Left kidney (tissue), 2 donors: ENCODE results near the gene H1-8. TPM values are rescaled to one million over a fixed set of nuclear protein-coding genes. Genes with fewer than 3 reads are reported as not detected.

Experiments
- DNase-seq: peaks from one replicate; pipeline ENCODE4 v3.0.0-alpha.2; 2013
- polyA plus RNA-seq: library from polyadenylated mRNA; unstranded; fragments of 120-200 nt; gene quantifications from one replicate; pipeline ENCODE4 v1.2.1, GENCODE V29; 2013; ENCODE audit not compliant: insufficient read length

H1-8 gene
- polyA plus RNA-seq, 1 donor = not detected

DNA sequence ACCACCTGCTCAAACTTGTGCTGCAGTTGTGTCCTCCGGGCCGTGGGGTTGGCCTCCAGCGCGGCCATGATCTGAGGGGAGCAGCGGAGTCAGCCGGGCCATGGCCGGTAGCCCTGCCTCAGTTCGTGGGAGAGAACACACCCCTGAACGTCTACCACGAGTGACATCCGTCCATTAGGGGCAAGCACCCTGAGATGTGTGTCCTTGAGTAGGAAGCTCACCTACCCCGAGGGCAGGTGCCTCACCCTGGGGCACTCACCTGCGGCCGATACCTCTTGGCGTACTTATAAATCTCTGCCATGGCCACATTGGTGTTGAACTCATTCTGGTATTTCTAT is 13.4 kb downstream of the H1-8 start:
- no peak for DNase-seq

DNA sequence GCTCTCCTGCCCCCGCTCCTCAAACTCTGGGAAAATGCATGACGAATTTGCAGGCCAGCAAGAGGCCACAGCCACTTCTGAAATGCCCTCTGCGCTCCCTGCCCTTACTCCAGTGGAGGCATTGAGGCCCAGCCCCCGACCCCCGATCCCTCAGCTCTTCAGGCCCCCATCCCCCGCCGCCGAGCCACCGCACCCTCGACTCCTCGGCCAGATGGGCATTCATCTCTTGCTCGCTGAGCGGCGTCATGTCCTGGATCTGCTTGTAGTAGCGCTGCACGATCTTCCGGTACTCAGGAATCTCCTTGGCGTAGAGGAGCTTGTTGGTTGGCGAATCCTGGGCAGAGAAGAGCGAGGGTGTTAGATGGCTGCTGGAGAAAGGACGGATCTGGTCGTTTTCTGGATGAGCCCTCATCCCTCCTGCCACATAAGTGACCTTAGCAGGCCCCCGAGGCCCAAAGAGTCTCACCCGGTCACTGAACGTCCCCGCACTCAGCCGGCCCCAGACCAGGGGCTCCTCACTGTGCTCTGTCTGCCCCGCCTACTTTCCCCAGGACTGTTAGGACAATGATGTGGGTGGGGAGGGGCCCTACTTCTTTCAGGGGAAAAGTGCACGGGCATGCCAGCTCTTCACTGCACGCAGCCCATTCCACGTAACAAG is 14.0 kb downstream of the H1-8 start:
- no peak for DNase-seq

DNA sequence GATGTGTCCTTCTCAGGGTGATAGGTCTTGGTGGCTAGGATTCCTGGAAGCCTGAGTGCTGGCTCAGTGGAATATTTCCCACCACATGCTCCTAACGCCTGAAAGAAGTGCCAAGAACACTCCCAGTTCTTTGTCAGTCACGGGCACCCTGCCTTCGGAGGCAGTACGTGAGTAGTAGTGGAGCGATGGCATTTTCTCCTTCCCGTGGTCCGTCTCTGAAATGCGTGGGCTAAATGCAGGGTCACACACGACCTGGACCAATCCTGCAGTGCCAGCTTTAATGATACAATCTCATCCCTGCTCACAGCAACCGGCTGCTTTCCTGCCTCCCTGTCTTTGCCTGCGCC is 14.5 kb downstream of the H1-8 start:
- no peak for DNase-seq

DNA sequence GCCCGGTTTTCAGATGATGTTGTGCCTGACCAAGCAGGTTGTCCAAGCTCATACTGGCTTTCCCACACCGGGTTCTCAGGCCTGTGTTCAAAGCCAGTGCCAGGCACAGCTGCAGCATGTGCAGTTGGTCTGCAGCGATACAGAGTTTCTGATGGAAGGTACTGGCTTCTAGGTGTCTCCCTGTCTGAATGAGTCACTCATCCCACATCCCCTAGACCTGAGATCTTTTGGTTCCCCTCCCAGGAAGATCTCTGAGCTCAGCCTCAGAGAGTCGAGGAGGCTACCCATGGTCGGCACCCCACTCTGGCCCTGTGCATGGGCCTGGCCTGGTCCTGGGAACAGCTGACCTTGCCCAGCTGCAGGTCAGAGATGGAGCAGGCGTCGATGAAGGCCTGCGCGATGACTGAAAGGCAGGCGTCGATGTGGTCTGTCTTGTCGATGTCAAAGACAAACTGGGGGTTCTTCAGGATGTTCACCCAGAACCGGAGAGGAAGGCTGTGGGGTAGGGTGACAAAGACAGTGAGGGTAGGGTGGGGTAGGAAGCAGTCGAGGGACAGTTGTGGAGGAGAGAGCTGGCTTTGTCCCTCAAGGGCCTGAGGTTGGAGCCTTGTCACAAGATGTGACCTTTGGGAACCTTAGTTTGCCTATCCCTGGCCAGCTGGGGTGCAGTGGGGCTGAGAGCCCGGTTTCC is 15.3 kb downstream of the H1-8 start:
- no peak for DNase-seq

DNA sequence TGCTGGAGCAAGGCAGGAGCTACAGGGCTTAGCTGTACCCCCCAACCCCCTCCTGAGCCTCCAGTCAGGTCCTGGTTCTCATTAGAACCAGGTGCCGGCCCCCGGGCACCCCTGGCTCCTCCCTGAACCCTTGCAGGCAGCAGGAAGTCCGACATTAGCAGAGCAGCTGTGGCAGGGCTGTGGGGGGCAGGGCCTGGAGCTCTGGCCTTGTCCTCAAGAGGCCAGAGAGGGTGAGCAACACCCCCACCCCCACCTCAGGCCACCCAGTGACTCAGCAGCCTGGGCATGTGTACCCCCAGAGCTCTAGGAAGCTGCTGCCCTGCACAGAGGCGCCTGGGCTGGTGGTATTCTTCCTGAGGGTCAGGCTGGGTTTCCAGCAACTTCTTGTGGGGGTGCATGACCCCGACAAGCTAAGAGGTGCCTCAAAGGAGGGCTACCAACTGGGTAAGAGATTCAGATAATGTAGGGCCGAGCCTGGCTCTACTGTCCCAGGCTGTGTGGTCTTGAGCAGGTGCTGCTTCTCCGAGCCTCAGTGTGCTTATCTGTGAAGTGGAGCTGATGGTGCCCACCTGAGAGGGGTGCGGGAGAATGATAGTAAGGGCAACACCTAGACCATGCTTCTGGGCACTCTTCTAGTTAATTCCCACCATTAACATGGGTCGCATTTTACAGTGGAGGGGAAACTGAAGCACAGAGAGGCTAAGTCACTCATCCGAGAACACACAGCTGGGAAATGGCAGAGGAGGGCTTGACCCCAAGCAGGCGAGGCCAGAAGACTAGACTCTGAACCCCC is 16.0 kb downstream of the H1-8 start:
- no peak for DNase-seq

DNA sequence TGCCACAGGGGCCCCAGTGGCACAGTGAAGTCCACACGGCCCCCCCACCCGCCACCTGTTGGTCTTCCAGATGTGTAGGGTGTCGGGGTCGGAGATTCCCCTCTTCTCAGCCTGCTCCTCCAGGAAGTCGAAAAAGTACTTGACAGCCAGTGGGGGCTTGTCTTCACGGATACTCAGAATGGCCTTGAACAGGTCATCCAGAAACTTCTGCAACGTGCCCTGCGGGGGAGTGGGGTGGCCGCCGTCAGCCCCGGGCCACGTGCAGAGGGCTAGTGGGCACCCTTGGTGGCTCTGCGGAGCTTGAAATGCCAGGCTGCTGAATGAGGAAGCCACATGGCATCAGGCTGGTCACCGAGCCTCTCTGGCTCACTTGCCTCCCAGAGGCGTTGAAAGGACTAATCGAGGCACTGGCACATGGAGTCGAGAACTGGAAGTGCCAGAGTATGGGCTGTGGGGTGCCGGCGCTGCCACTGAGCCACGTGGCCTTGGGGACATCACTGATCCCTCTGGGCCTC is 16.6 kb downstream of the H1-8 start:
- no peak for DNase-seq

DNA sequence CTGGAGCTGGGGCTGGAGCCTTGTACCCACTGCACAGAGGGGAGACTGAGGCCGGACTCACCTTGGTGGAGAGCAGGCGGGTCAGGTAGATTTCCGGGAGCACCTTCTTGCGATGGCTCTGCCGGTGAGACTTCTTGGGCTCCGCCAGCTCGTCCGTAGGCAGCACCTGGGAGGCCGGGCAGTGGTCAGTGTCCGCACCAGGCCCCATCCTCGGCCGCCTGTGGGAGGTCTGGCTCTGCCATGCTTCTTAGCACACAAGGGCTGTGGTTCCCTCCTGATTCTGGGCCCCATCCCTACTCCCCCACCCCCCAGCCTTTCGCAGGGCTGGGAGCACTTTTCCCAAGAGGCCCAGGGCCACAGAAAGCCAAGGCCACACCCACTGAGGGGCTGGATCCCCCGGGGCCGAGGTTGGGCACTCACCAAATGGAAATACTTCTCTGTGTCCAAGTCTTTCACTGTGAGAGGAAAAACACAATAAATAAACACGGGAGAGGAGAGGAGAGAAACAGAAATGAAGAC is 17.4 kb downstream of the H1-8 start:
- DNase-seq = peak; percentile 35

DNA sequence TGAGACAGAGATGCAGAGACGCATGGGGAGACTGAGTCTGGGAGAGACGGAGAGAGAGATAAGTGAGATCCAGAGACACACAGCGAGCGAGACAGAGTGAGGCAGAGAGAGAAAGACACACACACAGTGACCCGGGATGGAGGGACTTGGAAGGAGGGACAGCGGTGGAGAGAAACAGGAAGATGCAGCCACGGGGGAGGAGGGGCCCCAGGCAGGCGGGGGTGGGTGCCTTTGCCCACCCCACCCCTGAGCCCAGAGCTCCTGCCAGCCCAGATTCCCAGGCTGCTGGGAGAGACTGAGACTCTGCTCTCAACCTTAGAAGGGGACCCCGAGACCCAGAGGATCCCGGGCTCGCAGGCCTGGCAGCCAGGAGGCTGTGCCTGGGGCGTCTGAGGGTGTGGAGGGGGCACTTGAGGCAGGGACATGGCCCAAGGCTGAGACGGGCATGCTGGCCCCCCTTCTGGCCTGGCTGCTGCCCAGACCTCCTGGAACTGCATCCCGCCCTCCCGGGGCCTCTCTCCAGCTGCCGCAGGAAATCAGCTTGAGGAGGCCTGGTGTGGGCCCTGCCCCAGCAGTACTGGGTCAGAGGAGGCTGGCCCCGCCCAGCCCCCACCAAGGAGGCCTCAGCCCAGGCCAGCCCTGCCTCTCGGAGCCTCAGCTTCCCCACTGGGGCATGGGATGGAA is 18.1 kb downstream of the H1-8 start:
- DNase-seq = peak; percentile 67

DNA sequence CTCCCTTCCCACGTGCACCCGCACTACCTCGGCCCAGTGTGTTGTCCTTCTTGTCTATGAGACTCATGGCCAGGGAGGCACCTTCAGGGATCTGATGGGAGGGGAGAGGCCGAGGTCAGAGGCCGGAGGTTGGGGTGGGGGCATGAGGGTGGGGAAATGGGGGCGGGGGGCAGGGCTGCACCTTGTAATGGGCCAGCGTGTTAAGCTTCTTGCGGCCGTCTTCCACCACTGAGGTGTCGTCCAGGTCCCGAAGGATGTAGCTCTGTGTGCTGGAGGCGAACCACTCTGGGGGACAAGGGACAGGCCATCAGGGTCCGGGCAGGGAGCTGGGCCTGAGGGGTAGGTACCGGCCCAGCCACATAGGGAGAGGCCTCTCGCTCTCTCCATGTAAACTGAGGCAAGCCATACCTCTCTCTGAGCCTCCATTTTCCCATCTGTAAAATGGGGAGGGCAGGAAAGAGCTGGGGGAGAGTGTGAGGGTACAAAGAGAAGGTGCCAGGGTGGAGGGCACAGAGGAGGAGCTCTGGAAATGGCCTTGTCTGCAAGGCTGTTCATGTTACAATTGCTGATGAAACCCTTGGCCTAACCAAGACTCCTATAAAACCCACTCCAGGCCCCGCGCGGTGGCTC is 18.8 kb downstream of the H1-8 start:
- DNase-seq = no peak

DNA sequence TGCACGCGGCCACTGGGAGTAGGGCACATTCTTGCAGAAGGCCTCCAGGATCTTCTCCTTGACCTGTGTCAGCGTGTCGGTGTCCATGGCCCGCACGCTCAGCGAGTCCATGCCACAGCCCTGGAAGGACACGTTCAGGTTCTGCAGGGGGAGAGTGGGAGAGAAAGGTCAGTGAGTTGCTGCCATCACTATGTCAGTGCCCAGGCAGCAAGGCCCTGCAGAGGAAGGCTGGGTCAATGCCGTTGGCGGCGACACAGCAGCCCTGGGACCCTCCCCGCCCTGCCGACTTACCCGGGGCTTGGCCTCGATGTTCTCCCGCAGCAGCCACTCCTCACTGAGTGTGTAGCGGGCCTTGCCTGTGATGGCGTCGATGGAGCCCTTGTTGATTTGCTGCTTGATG is 19.8 kb downstream of the H1-8 start:
- DNase-seq = no peak

DNA sequence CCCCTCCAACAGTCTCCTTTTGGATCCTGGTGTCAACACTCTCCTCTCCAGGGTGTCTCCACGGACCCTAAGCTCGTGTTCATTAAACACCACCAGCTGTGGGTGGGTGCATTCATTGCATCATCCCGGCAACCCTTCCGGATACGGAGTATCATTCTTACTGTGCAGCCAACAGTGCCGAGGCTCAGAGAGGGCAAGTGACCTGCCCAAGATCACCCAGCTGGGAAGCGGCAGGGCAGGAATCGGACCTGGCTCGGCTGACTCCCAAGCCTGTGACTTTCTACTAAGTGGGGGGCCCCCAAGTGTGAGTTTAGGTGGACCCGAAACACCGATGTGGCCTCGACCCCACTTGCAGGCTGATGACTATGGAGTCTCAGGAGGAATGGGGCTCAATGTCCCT is 20.4 kb downstream of the H1-8 start:
- no peak for DNase-seq

DNA sequence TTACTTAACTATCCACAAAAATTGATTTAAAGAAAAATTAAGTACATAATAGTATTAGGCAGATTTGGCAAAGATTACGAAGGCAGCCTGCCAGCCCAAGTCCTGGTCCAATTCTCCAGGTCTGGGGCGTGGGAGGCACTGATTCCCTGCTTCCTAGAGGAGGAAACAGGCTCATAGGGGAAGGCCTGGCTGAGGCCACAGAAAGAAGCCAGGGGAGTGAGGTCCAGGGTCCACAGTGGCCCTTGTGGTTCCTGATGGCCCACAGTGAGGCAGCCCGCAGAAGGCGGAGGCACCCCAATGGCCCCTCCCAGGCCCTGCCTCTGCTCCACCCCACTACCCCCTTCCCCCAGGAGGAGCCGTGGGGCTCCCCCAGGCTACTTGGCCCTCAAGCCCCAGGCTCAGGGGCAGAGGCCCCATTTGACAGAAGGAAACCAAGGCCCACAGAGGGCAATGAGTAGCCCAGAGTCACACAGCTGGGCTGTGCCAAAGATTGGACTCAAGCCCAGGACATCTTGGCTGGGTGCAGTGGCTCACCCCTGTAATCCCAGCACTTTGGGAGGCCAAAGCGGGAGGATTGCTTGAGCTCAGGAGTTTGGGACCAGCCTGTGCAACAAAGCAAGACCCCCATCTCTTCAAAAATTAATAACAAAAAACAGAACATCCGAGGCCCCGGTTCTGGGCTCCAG is 21.0 kb downstream of the H1-8 start:
- DNase-seq = no peak

DNA sequence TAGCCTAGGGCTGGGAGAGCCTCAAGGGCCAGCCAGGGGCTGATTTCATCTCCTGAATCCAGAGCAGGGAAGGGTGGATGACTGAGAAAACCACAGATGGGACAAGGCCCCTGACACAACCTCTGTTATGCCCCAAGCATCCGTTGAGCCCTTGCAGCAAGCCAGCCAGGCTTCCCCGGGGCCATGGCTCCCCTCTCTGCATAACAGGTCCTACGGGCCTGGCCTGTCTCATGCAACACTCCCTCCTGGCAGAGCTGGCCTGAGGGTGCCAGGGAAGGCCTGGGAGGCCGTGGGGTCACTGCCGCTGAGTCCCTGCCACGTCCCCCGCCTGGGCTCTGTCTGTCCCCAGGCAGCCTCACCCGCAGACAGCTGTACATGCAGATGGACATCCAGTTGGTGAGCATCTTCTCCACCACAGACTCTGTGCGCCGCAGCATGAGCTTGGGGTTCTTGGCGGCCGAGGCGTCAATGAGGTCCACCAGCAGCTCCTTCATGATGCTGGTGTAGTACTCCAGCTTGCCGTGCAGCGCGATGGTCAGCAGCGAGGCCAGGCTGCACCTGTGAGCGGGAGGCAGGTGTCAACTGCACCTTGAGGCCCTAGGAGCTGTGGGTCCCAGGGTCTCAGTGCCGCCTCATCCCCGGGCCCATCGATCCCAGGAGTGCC is 22.1 kb downstream of the H1-8 start:
- DNase-seq = no peak

DNA sequence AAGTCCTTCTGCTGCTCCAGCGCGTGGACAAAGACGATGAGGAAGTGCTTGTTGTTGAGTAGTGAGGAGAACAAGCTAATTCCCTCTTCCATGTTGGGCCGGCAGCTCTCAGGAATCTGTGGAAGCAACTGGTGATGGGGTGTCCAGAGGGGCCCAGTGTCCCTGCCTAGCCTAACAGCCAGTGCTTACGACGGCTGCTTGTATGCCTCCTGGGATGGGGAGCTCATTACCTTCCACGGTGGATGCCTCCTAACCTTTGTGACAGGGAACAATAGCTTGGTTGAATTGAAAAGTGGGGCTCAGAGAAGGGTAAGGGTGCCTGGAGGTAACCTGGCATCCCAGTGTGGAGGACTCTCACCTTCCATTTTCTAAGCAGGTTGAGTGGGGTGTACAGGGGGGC is 22.9 kb downstream of the H1-8 start:
- no peak for DNase-seq

DNA sequence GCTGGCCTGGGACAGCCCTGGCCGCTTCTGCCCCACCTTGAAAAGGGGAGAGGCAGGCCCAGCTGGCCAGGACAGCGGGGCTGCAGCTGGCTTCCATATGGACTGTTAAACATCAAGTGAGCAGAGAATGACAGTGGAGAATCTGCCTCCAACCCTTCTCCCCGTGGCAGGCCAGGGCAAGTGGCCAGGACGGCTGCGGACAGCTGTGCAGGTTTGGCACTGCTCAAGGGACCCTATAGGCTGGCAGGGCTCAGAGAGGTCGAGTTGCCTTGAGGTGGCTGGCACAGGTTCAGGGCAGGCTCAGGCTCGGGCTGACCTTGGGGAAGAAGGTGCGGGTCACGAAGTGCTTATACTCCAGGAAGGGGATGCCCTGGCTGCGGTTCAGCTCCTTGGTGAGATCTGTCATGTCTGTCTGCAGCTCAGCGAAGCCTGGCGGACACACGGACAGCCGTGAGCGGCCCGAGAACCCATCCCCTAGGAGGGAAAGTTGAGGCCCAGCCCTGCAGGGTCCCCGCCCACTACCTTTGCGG is 24.3 kb downstream of the H1-8 start:
- no peak for DNase-seq

DNA sequence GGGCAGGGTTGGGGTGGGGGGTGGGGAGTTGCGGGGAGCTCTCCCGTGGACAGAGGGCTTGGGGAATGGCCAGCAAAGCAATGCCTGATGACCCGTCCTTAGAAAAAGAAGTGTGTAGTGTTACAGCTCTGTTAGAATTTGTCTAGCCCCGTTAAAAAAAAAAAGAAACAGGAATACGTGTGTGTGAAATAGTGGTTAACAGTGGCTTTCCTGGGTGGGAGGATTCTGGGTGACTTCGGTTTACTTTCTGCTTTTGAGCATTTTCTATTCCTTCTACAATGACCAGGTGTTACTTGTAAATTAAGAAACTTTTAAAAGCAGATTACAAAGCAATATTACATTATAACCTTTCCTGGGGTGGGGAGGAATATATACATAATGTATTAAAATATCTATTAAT is 25.0 kb downstream of the H1-8 start:
- no peak for DNase-seq

DNA sequence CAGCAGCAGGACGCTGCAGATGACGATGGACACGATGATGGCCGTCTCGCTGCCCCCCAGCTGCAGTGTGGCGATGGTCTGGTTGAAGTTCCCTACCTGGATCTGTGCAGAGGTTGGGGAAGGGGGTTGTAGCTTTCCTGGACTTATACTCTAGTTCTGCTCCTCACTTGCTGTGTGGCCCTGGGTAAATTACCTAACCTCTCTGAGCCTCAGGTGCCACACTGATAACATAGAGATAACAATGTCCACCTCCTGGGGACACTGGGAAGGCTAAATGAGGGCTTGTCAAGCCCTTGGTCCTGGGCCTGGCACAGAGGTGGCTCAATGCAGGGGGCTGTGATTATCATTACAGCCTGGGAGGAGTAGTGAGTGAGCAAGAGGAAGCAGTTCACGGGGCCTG is 26.9 kb downstream of the H1-8 start:
- no peak for DNase-seq

DNA sequence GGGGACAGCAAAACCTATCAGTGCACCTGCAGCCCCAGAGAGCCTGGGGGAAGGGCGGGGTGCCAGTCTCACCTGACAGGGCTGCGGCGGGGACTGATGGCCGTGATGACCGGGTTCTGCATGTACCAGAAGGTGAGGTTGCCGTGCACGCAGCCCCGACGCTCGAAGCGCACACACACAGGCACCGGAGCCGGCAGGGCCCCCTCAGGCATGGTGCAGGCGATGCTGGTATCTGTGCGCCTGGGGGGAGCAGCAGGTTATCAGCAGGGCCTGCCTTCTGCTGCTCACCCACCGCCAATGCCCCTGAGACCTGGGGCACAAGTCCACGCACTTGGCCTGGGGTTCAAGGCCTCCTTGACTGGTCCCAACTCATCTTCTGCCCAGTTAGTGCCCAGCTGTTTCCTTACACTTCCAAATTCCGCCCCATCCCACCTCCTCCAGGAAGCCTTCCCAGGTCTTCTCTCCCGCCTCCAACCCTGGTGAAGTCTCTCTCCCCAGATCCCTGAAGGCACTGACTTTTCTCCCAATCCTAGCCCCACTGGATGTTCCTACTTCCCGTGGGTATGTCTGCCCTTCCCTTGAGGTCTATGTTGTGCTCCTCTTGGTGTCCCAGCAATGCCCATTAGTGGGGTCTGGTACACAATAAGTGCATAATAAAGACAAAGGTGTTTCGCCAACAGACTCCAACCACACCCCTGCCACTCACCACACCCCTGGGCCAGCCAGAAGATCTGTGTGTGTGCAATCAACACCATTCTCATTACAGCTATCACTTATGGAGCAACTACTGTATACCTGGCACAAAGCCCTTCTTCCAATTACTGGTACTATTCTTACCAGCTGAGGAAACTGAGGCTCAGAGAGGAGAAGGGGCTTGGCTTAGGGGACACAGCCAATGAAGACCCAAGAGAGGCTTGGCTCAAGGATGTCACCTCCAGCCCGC is 28.9 kb downstream of the H1-8 start:
- no peak for DNase-seq

DNA sequence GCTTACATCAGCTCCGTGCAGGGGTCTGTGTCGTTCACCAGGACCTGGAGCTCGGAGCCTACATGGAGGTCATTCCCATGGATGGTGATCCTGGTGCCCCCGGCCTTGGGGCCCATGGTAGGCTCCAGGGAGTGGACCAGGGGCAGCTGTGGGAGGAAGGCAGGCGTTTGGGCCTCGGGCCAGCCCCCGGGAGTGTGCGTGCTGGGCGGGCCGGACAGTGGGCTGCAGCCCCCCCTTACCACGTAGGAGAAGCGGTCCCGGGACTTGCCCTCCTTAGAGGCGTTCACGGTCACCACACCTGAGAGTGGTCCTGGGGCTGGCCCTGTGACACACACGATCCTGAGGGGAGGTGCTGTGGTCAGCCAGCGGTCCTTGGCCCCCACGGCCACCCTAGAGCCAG is 29.6 kb downstream of the H1-8 start:
- no peak for DNase-seq
